ENCODE measurements around the gene ZNF791. TPM values are rescaled to one million over a fixed set of nuclear protein-coding genes. Genes with fewer than 3 reads are reported as not detected.

Gene ZNF791
- polyA plus RNA-seq, 3 donors: 5.2 to 8.2 (median 5.9) TPM

DNA sequence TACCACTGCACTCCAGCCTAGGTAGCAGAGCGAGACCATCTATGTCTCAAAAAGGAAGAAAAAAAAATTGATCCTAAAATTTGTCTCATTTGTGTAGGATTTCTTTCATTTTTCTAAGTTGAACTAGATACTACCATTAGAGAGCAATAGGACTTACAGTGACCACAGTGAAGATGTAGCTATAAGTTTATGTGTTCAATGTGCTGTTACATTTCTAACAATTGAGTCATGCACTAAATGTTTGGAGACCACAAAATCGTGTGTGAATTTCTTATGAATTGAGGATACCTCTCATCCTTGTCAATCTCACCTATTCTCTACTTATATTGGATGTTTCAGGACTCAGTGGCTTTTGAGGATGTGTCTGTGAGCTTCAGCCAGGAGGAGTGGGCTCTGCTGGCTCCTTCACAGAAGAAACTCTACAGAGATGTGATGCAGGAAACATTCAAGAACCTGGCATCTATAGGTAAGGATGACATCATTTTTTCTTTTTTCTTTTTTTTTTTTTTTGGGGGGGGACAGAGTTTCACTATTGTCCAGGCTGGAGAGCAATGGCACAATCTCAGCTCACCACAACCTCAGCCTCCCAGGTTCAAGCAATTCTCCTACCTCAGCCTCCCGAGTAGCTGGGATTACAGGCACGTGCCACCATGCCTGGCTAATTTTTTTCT is 12.8 kb downstream of the ZNF791 start:
- Mint-ChIP-seq H3K27me3 (ENCODE audit: low read depth in 3 of 3) (no peaks in the 10 kb centered on the region), H3K4me3 (no peak overlapping the region), H3K27ac (no peak overlapping the region), H3K4me1 (peaks cover 10% of the 10 kb centered on the region), H3K36me3 (peaks cover 44 to 65% of the 10 kb centered on the region in 2 donors), H3K9me3 (peaks cover 20 to 37% (median 30%) of the 10 kb centered on the region in 7 donors)
- Histone ChIP-seq H3K9ac (ENCODE audit: insufficient read depth, low read length, poor library complexity, severe bottlenecking) (no peak overlapping the region), H3K4me3 (replicated peaks in 1 of 3; ENCODE audit: low read depth in 2 of 3, low read length in 3 of 3) (no peak overlapping the region), H2AFZ (ENCODE audit: insufficient read depth, low read depth, low read length, poor library complexity, severe bottlenecking) (no peak overlapping the region), H3K27me3 (ENCODE audit: control insufficient read depth in 2 of 2, insufficient read depth in 2 of 2, low read length in 2 of 2) (no peaks in the 10 kb centered on the region), H3K4me1 (ENCODE audit: control insufficient read depth in 1 of 2, insufficient read depth in 2 of 2, low read length in 2 of 2) (no peaks in the 10 kb centered on the region), H3K79me2 (ENCODE audit: insufficient read depth, low read length) (peaks cover 32% of the 10 kb centered on the region), H4K20me1 (ENCODE audit: insufficient read depth, low read length) (peaks cover 44% of the 10 kb centered on the region), H3K27ac (ENCODE audit: low read depth in 1 of 2, low read length in 2 of 2) (no peak overlapping the region), H3K36me3 (replicated peaks in 1 of 2; ENCODE audit: control insufficient read depth in 1 of 2, insufficient read depth in 2 of 2, low read length in 2 of 2) (peaks cover 35 to 55% of the 10 kb centered on the region in 2 donors), H3K9me3 (replicated peaks in 1 of 2; ENCODE audit: control insufficient read depth in 1 of 2, insufficient read depth in 1 of 2, low read length in 2 of 2) (peaks cover 16 to 28% of the 10 kb centered on the region in 2 donors), H3K4me2 (replicated peaks; ENCODE audit: extremely low read depth, low read length, poor library complexity, severe bottlenecking) (no peak overlapping the region)
- intact Hi-C loops (cut with micrococcal nuclease): no loop called here
- TF ChIP-seq, protein P1, sequence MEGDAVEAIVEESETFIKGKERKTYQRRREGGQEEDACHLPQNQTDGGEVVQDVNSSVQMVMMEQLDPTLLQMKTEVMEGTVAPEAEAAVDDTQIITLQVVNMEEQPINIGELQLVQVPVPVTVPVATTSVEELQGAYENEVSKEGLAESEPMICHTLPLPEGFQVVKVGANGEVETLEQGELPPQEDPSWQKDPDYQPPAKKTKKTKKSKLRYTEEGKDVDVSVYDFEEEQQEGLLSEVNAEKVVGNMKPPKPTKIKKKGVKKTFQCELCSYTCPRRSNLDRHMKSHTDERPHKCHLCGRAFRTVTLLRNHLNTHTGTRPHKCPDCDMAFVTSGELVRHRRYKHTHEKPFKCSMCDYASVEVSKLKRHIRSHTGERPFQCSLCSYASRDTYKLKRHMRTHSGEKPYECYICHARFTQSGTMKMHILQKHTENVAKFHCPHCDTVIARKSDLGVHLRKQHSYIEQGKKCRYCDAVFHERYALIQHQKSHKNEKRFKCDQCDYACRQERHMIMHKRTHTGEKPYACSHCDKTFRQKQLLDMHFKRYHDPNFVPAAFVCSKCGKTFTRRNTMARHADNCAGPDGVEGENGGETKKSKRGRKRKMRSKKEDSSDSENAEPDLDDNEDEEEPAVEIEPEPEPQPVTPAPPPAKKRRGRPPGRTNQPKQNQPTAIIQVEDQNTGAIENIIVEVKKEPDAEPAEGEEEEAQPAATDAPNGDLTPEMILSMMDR (IDR thresholded peaks at IDR 0.05): no peak
- DNase-seq: no peak
- 100% methylated on average over 2 of the region's 4 CpGs for WGBS (ENCODE audit: insufficient coverage)

DNA sequence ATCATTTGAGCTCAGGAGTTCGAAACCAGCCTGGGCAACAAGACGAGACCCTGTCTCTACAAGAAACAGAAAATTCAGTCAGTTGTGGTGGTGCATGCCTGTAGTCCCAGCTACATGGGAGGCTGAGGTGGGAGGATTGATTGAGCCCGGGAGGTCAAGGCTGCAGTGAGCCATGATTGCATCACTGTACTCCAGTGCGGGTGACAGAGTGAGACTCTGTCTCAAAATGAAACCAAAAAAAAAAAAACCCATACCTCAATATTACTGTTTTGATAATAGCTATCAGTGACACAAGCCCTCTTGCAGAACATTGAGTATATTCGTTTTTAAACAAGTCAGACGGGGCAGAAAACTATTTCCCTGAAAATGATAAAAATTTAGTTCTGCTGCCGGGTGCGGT is 16.2 kb downstream of the ZNF791 start:
- 83% methylated on average over 6 of the region's 8 CpGs for whole genome bisulfite sequencing (ENCODE audit: insufficient coverage)
- Histone ChIP-seq H3K9ac (ENCODE audit: insufficient read depth, low read length, poor library complexity, severe bottlenecking) (no peak overlapping the region), H3K4me2 (replicated peaks; ENCODE audit: extremely low read depth, low read length, poor library complexity, severe bottlenecking) (no peak overlapping the region), H3K4me1 (ENCODE audit: control insufficient read depth in 1 of 2, insufficient read depth in 2 of 2, low read length in 2 of 2) (no peaks in the 10 kb centered on the region), H2AFZ (ENCODE audit: insufficient read depth, low read depth, low read length, poor library complexity, severe bottlenecking) (no peak overlapping the region), H3K4me3 (replicated peaks in 1 of 3; ENCODE audit: low read depth in 2 of 3, low read length in 3 of 3) (no peak overlapping the region), H3K27me3 (ENCODE audit: control insufficient read depth in 2 of 2, insufficient read depth in 2 of 2, low read length in 2 of 2) (no peaks in the 10 kb centered on the region), H3K27ac (ENCODE audit: low read depth in 1 of 2, low read length in 2 of 2) (no peak overlapping the region), H4K20me1 (ENCODE audit: insufficient read depth, low read length) (peaks cover 15% of the 10 kb centered on the region), H3K36me3 (replicated peaks in 1 of 2; ENCODE audit: control insufficient read depth in 1 of 2, insufficient read depth in 2 of 2, low read length in 2 of 2) (peaks cover 46 to 85% of the 10 kb centered on the region in 2 donors), H3K79me2 (ENCODE audit: insufficient read depth, low read length) (peaks cover 10% of the 10 kb centered on the region), H3K9me3 (replicated peaks in 1 of 2; ENCODE audit: control insufficient read depth in 1 of 2, insufficient read depth in 1 of 2, low read length in 2 of 2) (peaks cover 22 to 37% of the 10 kb centered on the region in 2 donors)
- no peak for DNase-seq
- Mint-ChIP-seq H3K36me3 (peaks cover 58 to 85% of the 10 kb centered on the region in 2 donors), H3K4me3 (no peak overlapping the region), H3K27ac (no peak overlapping the region), H3K27me3 (ENCODE audit: low read depth in 3 of 3) (no peaks in the 10 kb centered on the region), H3K9me3 (peaks cover 27 to 47% (median 41%) of the 10 kb centered on the region in 7 donors), H3K4me1 (no peaks in the 10 kb centered on the region)
- intact Hi-C loops (cut with micrococcal nuclease): no loop called here
- TF ChIP-seq, protein P1 (IDR thresholded peaks at IDR 0.05): no peak
